Activated T-cell treated with anti-CD3 and anti-CD28 coated beads for 4 hours (primary cell): ENCODE data around the gene HAGH.
"Not testable (repeated sequence)": the region's sequence is repeated elsewhere in the genome, so short reads cannot be mapped to it uniquely, and the experiment has no call there.

Experiments used
- DNase-seq: peaks from one replicate; pipeline ENCODE4 v3.0.0-alpha.2; 2020

Gene HAGH

GRCh38 chr16:1809281-1809801 is 17.3 kb downstream of the HAGH start:
- DNase-seq: no peak

GRCh38 chr16:1808691-1809090 is 17.9 kb downstream of the HAGH start:
- DNase-seq: no peak

GRCh38 chr16:1807626-1808025 is 19.0 kb downstream of the HAGH start:
- no peak for DNase-seq

GRCh38 chr16:1800701-1801100 is 25.9 kb downstream of the HAGH start:
- DNase-seq: no peak

- DNase-seq: not testable (repeated sequence)
Observed at GRCh38 chr16:1799263-1799662, 27.4 kb downstream of the HAGH start.

DNA sequence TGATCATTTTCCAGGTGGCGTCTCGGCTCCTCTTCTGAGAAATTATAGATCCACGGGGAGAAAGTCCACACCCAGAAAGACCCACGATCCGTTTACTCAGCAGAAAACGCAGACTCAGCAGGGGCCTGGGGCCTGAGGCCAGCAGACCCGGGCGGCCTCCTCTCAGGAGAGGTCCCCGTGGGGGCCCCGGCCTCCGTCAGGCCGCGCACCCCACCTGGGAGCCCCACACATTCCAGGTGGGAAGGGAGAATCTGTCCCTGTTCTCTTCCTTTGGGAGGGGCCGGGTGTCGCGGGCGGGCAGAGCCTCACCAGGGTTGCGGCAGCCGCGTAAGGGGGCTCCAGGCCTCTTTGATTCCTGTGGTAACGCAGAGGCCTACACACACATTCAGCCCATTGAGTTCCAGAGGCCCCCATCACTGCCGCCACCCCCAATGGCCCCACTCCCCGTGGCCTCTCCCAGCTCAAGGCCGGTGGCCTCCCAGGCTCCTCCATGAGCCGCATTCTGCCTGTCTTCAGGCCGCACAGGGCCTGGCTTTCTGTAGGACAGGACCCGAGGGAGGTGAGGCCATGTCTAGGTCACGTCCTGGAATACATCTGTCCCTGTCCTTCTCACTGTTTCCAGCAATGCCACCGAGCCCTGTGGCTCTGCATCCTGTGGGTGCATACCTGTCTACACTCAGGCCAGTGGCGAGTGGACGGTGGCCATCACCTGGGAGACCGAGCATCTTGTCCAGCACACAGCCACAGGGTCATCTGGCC is 31.5 kb downstream of the HAGH start:
- DNase-seq: no peak

- DNase-seq: no peak
Observed at GRCh38 chr16:1794221-1794871, 32.3 kb downstream of the HAGH start.

DNA sequence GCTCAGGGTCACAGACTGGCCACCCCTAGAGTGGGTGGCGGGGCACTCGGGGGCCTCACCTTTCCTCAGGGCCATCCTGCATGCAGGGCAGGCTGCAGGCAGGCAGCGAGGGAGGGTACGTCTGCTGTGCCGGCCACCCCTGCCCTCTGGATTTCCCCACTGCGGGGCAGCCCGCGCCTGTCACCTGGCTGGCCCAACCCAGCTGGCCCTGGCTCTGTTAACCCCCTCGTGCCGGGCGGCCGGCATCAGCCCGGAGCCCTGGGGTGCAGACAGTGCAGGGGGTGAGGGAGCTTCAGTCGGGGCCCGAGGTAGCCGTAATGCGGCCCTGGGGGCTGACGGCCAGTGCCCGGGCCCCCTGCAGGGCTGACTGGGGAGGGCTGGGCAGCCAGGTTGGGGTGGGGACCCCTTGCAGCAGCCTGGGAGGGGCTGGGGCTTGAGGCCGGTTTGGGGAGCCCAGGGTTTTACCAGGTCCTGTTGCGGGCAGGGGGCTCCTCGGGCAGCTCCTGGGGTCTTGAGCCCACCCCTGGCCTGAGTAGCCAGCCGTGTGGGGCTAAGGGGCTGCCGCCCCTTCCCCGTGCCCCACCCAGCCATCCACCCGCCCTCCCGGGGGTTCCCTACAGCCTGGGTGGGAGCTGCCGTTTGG is 32.9 kb downstream of the HAGH start, which contains the start of gene IGFALS:
TSS of gene IGFALS (minus strand) at position 128 of the 643 bp plus-strand sequence. CDS start at position 75, 53 bp downstream.
- no peak for DNase-seq

GRCh38 chr16:1792836-1793577 is 33.6 kb downstream of the HAGH start:
- DNase-seq: no peak

GRCh38 chr16:1791943-1792812 is 34.4 kb downstream of the HAGH start:
- DNase-seq: no peak

DNA sequence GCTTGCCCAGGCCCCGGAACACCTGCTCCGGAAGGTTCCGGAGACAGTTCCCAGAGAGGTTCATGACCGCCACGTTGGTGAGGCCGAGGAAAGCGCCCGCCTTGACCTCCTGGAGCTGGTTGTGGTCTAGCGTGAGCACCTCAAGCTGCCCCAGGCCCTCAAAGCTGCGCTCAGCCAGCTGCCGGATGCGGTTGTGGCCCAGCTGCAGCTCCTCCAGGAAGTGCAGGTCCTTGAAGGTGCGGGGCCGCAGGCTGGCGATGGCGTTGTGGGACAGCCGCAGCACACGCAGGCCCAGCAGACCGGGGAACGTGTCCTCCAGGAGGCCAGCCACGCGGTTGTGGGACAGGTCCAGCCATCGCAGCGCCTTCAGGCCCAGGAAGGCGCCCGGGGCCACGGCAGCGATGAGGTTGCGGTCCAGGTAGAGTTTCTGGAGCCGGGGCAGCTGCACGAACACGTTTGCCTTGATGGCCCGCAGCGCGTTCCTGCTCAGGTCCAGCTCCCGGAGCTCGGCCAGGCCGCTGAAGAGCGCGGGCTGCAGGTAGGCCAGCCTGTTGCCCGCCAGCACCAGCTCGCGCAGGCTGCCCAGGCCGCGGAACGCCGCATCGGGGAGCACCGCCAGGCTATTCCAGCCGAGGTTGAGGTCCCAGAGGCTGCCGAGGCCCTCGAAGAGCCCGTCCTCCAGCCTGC is 35.2 kb downstream of the HAGH start:
- no peak for DNase-seq

DNA sequence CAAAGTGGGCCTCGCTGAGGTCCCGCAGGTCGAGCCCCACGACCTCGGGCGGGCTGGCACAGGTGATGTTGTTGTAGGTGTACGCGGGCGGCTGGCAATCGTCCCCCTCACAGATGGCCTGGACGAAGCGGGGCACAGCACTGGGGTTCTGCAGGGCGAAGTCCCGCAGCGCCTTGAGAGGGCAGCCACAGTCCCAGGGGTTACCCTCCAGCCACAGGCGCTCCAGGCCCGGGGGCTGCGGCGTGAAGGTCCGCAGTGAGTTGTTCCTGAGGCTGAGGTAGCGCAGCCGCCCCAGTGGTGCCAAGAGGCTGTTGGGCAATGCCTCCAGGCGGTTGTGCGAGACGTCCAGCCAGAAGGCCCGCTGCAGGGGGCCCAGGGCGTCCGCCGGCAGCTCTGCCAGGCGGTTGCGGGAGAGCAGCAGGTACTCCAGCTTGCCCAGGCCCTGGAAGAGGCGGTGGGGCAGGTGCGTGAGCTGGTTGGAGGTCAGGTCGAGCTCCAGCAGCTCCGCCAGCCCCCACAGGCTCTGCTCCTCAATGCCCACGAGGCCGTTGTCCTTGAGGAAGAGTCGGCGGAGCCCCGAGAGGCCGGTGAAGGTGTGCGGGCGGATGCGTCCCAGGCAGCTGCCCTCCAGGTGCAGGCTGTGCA is 35.9 kb downstream of the HAGH start:
- DNase-seq: no peak

DNA sequence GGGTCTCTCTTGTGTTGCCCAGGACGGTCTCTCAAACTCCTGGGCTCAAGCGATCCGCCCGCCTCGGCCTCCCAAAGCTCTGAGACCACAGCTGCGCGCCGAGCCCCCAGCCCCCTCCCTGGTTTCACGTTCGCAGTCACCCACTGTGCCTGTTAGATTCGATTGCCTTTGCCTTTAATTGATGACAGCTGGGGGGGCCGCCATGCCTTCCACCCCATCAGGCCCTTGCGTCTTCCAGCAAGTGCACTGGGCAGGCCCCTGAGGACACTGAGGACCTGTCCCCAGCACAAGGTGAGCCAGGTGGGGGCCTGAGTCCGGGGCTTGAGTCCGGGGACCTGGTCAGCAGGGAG is 36.4 kb downstream of the HAGH start:
- DNase-seq: no peak

DNA sequence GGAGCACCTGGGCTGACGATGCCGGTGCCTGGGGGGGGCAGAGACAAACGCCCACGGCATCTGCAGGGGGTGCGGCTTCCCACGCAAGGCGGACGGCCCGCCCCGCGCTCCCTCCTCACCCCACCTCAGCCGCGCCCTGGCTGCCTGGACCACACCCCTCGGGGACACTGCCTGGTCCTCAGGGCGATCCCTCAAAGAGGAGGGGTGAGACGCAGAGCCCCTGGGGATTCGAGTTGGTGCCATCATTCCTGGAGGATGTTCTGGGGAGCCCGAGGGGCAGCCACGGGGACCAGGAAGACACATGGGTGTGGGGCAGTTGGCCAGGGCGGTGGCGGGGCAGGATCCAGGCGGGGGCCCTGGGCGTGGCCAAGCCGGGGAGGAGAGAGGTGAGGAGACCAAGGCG is 37.0 kb downstream of the HAGH start:
- DNase-seq: no peak

DNA sequence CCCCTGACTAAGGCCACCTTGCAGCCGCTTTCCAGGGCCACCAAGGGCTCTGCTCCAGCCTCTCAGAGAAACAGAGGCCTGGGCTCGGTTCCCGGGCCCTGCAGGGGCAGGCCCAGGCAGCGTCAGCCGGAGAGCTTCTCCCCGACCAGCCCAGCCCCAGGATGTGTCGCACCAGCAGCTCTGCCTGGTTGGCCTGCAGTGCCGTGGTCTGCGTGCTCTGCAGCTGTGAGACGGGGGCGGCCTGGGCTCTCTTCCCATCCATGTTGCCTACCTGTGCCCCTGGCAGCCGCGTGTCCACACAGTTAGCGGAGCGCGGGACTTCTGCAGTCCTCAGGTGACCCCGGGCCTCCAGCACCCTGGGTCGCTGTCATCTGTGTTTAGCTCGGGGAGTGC is 37.9 kb downstream of the HAGH start:
- no peak for DNase-seq

DNA sequence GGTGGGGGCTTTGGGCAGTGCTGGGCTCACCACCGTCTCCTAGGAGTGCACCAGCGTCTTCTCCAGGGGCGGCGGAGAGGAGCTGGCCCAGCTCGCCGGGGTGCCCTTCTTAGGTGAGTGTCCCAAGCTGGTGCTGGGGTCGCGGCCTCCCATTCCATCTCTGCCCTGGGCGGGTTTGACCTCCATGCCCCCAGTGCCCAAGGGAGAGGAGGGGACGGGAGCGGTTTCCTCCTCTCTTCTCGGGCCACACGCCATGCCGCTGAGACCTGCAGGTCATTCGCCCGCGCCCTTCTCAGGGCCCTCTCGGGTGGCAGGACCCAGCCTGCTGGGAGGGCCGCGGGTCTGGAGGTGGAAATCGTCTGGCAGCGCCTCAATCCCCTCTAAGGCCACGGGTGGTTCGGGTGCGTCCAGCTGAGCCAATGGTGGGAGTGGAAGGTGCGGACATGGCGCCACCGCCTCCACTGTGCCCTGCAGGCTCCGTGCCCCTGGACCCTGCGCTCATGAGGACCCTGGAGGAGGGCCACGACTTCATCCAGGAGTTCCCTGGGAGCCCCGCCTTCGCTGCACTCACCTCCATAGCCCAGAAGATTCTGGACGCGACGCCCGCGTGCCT is 38.4 kb downstream of the HAGH start:
- no peak for DNase-seq

GRCh38 chr16:1787322-1788094 is 39.1 kb downstream of the HAGH start:
- no peak for DNase-seq

- DNase-seq: no peak
Observed at GRCh38 chr16:1787056-1787321, 39.6 kb downstream of the HAGH start.

DNA sequence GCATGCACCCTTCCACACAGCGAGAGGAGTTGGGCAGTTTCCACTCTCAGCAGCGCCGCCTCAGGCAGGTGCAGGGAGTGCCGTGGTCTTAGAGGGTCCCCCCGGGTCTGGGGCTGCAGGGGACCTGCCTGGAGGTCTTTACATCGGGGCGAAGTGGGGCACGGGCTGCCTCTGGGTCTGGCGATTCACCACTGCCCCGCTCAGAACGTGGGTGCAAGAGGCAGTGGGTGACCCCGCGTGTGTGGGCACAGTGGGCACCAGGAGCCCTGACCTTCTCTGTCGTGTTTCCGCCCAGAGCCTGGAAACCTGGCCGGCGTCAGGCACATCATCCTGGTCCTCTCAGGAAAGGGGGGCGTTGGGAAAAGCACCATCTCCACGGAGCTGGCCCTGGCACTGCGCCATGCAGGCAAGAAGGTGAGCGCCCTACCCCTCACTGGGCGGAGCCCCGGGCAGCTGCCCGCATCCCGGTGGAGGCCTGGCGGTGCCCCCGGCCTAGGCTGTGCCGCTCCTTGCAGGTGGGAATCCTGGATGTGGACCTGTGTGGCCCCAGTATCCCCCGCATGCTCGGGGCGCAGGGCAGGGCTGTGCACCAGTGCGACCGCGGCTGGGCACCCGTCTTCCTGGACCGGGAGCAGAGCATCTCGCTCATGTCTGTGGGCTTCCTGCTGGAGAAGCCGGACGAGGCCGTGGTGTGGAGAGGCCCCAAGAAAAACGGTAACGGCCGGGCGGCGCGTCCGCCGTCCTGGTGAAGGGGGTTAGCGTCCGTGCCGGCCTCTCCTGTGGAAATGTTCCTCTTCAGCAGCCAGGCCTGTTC is 40.2 kb downstream of the HAGH start:
- no peak for DNase-seq
